ENCODE data around the gene PRKAB1. TPM values are rescaled to one million over a fixed set of nuclear protein-coding genes. Genes with fewer than 3 reads are reported as not detected.

Gene PRKAB1
- total and polyA plus RNA-seq, 4 donors = 34.7 to 57.5 (median 37.9) TPM

GRCh38 chr12:119672194-119672593 is 4.3 kb downstream of the PRKAB1 start:
- peak overlapping the region in 1 of 2 donors; percentile 68 for H3K27ac ChIP-seq (ENCODE audit: low read depth in 1 of 2, low read length in 1 of 2)
- no peak for ATAC-seq (ENCODE audit: insufficient read depth, low FRiP score)
- H3K9ac ChIP-seq (ENCODE audit: insufficient read depth in 1 of 2, low read length in 2 of 2) = no peak overlapping the region
- no peaks in the 10 kb centered on the region for H3K9me3 ChIP-seq (ENCODE audit: control insufficient read depth in 4 of 4, insufficient read depth in 3 of 4, low read length in 3 of 4)
- H3K27me3 ChIP-seq (ENCODE audit: control insufficient read depth in 3 of 3, insufficient read depth in 3 of 3, low read length in 2 of 3) = no peaks in the 10 kb centered on the region
- no peak for DNase-seq
- TF ChIP-seq CTCF (IDR thresholded peaks at IDR 0.05; ENCODE audit: control extremely low read depth, extremely low read depth) = no peak
- peaks cover 0 to 18% (median 5%) of the 10 kb centered on the region in 5 donors for H3K4me1 ChIP-seq (ENCODE audit: control insufficient read depth in 5 of 5, insufficient read depth in 5 of 5, low read length in 5 of 5)
- no peak overlapping the region for H3K4me3 ChIP-seq
- H3K36me3 ChIP-seq (ENCODE audit: control insufficient read depth in 4 of 4, insufficient read depth in 4 of 4, low read length in 4 of 4) = peaks cover 12 to 33% (median 30%) of the 10 kb centered on the region in 4 donors
- WGBS, 2 donors = 62 to 73% methylated on average over 8 of the region's 8 CpGs

GRCh38 chr12:119673634-119674033 is 5.7 kb downstream of the PRKAB1 start:
- ATAC-seq (ENCODE audit: insufficient read depth, low FRiP score) = no peak
- peak overlapping the region; percentile 58 to 87 for H3K27ac ChIP-seq (ENCODE audit: low read depth in 1 of 2, low read length in 1 of 2)
- H3K9me3 ChIP-seq (ENCODE audit: control insufficient read depth in 4 of 4, insufficient read depth in 3 of 4, low read length in 3 of 4) = no peaks in the 10 kb centered on the region
- no peaks in the 10 kb centered on the region for H3K27me3 ChIP-seq (ENCODE audit: control insufficient read depth in 3 of 3, insufficient read depth in 3 of 3, low read length in 2 of 3)
- TF ChIP-seq CTCF (IDR thresholded peaks at IDR 0.05; ENCODE audit: control extremely low read depth, extremely low read depth) = no peak
- H3K4me1 ChIP-seq (ENCODE audit: control insufficient read depth in 5 of 5, insufficient read depth in 5 of 5, low read length in 5 of 5) = peaks cover 0 to 17% (median 5%) of the 10 kb centered on the region in 5 donors
- 14 to 27% methylated on average over 7 of the region's 7 CpGs for WGBS, 2 donors
- H3K36me3 ChIP-seq (ENCODE audit: control insufficient read depth in 4 of 4, insufficient read depth in 4 of 4, low read length in 4 of 4) = peaks cover 24 to 45% (median 39%) of the 10 kb centered on the region in 4 donors
- DNase-seq = peak in 2 of 3 donors; percentile 51 to 56
- H3K4me3 ChIP-seq = no peak overlapping the region
- H3K9ac ChIP-seq (ENCODE audit: insufficient read depth in 1 of 2, low read length in 2 of 2) = no peak overlapping the region

GRCh38 chr12:119674560-119674959 is 6.6 kb downstream of the PRKAB1 start:
- Histone ChIP-seq H3K36me3 (ENCODE audit: control insufficient read depth in 4 of 4, insufficient read depth in 4 of 4, low read length in 4 of 4) (peaks cover 32 to 53% (median 44%) of the 10 kb centered on the region in 4 donors), H3K27me3 (ENCODE audit: control insufficient read depth in 3 of 3, insufficient read depth in 3 of 3, low read length in 2 of 3) (no peaks in the 10 kb centered on the region), H3K9ac (ENCODE audit: insufficient read depth in 1 of 2, low read length in 2 of 2) (no peak overlapping the region), H3K4me1 (ENCODE audit: control insufficient read depth in 5 of 5, insufficient read depth in 5 of 5, low read length in 5 of 5) (peaks cover 0 to 12% (median 5%) of the 10 kb centered on the region in 5 donors), H3K4me3 (no peak overlapping the region), H3K9me3 (ENCODE audit: control insufficient read depth in 4 of 4, insufficient read depth in 3 of 4, low read length in 3 of 4) (no peaks in the 10 kb centered on the region), H3K27ac (ENCODE audit: low read depth in 1 of 2, low read length in 1 of 2) (peak overlapping the region in 1 of 2 donors; percentile 87)
- no peak for TF ChIP-seq CTCF (IDR thresholded peaks at IDR 0.05; ENCODE audit: control extremely low read depth, extremely low read depth)
- 83 to 93% methylated on average over 4 of the region's 4 CpGs for WGBS, 2 donors
- DNase-seq (no peak), ATAC-seq (ENCODE audit: insufficient read depth, low FRiP score) (no peak)

- Histone ChIP-seq H3K27me3 (ENCODE audit: control insufficient read depth in 3 of 3, insufficient read depth in 3 of 3, low read length in 2 of 3) (no peaks in the 10 kb centered on the region), H3K4me3 (no peak overlapping the region), H3K4me1 (ENCODE audit: control insufficient read depth in 5 of 5, insufficient read depth in 5 of 5, low read length in 5 of 5) (peaks cover 0 to 12% (median 5%) of the 10 kb centered on the region in 5 donors), H3K9me3 (ENCODE audit: control insufficient read depth in 4 of 4, insufficient read depth in 3 of 4, low read length in 3 of 4) (no peaks in the 10 kb centered on the region), H3K9ac (ENCODE audit: insufficient read depth in 1 of 2, low read length in 2 of 2) (no peak overlapping the region), H3K27ac (ENCODE audit: low read depth in 1 of 2, low read length in 1 of 2) (no peak overlapping the region), H3K36me3 (ENCODE audit: control insufficient read depth in 4 of 4, insufficient read depth in 4 of 4, low read length in 4 of 4) (peaks cover 39 to 66% (median 55%) of the 10 kb centered on the region in 4 donors)
- ATAC-seq (ENCODE audit: insufficient read depth, low FRiP score) (no peak), DNase-seq (no peak)
- TF ChIP-seq CTCF (IDR thresholded peaks at IDR 0.05; ENCODE audit: control extremely low read depth, extremely low read depth) = no peak
- 72 to 84% methylated on average over 9 of the region's 9 CpGs for WGBS, 2 donors
Observed at GRCh38 chr12:119676022-119676421, 8.1 kb downstream of the PRKAB1 start.
